DND-41 (cell line): ENCODE data around the gene GRM7.

Experiments used
- ATAC-seq: fragments of 200-7000 bp; cut with Tn5 transposase; 3 replicates; pipeline ENCODE4 v1.9.1; 2021; ENCODE audit warnings: low read depth; ENCODE audit not compliant: insufficient read depth
- DNase-seq: peaks from one replicate; pipeline ENCODE4 v3.0.0-alpha.2; 2020
- H2AFZ ChIP-seq: 2 replicates; pipeline ENCODE4 v1.6.0; 2012; ENCODE audit warnings: low read depth, low read length
- H3K27ac ChIP-seq: 2 replicates; pipeline ENCODE4 v1.5.1; 2012; ENCODE audit warnings: low read length, inconsistent platforms
- H3K27me3 ChIP-seq: fragments of 200-600 bp; sonication (generic); 2 replicates; pipeline ENCODE4 v1.6.0; 2012; ENCODE audit warnings: low read length, mild to moderate bottlenecking, inconsistent platforms; ENCODE audit not compliant: insufficient read depth, poor library complexity
- H3K36me3 ChIP-seq: 2 replicates; pipeline ENCODE4 v1.5.1; 2012; ENCODE audit warnings: low read length, inconsistent platforms; ENCODE audit not compliant: insufficient read depth
- H3K4me1 ChIP-seq: 2 replicates; pipeline ENCODE4 v1.5.1; 2012; ENCODE audit warnings: mild to moderate bottlenecking, low read length; ENCODE audit not compliant: insufficient read depth
- H3K4me2 ChIP-seq: 2 replicates; pipeline ENCODE4 v1.6.0; 2012; ENCODE audit warnings: mild to moderate bottlenecking, moderate library complexity, low read length, inconsistent platforms; ENCODE audit not compliant: insufficient read depth
- H3K4me3 ChIP-seq, 2 experiments: fragments of 200-600 bp in 1 of 2; shearing (Covaris generic) in 1 of 2; 2 replicates each; pipeline ENCODE4 v1.5.1; 2012 to 2016; ENCODE audit warnings: inconsistent platforms in 2 of 2, low read length in 2 of 2, mild to moderate bottlenecking in 2 of 2, low read depth in 1 of 2, moderate library complexity in 1 of 2
- H3K79me2 ChIP-seq: 2 replicates; pipeline ENCODE4 v1.6.0; 2012; ENCODE audit warnings: low read length, inconsistent platforms; ENCODE audit not compliant: insufficient read depth
- H3K9ac ChIP-seq: 2 replicates; pipeline ENCODE4 v1.6.0; 2012; ENCODE audit warnings: low read depth, mild to moderate bottlenecking, inconsistent platforms, low read length, moderate library complexity
- H3K9me3 ChIP-seq: 2 replicates; pipeline ENCODE4 v1.5.1; 2012; ENCODE audit warnings: low read length, moderate library complexity, mild to moderate bottlenecking, inconsistent platforms; ENCODE audit not compliant: insufficient read depth, severe bottlenecking
- H4K20me1 ChIP-seq: 2 replicates; pipeline ENCODE4 v1.6.0; 2012; ENCODE audit warnings: low read length; ENCODE audit not compliant: insufficient read depth
- CTCF ChIP-seq: IDR thresholded peaks from 2 replicates; pipeline ENCODE4 v1.5.1; 2012; ENCODE audit warnings: borderline replicate concordance, low read length, moderate library complexity, mild to moderate bottlenecking; ENCODE audit not compliant: poor library complexity, severe bottlenecking; ENCODE audit errors: extremely low read depth
- EZH2 ChIP-seq: IDR thresholded peaks from 3 replicates; pipeline ENCODE4 v1.6.1; 2012; ENCODE audit warnings: borderline replicate concordance, low read depth, mild to moderate bottlenecking, moderate library complexity, low read length, inconsistent platforms; ENCODE audit not compliant: severe bottlenecking

The GRM7 gene

GRCh38 chr3:7410782-7411181 is 549.9 kb downstream of the GRM7 start:
- no peak overlapping the region for H3K9ac ChIP-seq
- H3K36me3 ChIP-seq: no peaks in the 10 kb centered on the region
- no peaks in the 10 kb centered on the region for H4K20me1 ChIP-seq
- H3K27ac ChIP-seq: no peak overlapping the region
- no peak overlapping the region for H3K4me2 ChIP-seq
- ATAC-seq (no peak), DNase-seq (no peak)
- no peaks in the 10 kb centered on the region for H3K27me3 ChIP-seq
- no peaks in the 10 kb centered on the region for H3K9me3 ChIP-seq
- H3K79me2 ChIP-seq: no peaks in the 10 kb centered on the region
- no peak overlapping the region for H2AFZ ChIP-seq
- H3K4me1 ChIP-seq: no peaks in the 10 kb centered on the region
- TF ChIP-seq EZH2 (no peak), CTCF (no peak)
- no peak overlapping the region for H3K4me3 ChIP-seq

- ATAC-seq (no peak), DNase-seq (no peak)
- no peaks in the 10 kb centered on the region for H3K9me3 ChIP-seq
- H4K20me1 ChIP-seq: no peaks in the 10 kb centered on the region
- no peaks in the 10 kb centered on the region for H3K27me3 ChIP-seq
- TF ChIP-seq EZH2 (no peak), CTCF (peak; percentile 15)
- H3K36me3 ChIP-seq: no peaks in the 10 kb centered on the region
- no peak overlapping the region for H3K27ac ChIP-seq
- no peak overlapping the region for H3K4me3 ChIP-seq
- no peaks in the 10 kb centered on the region for H3K79me2 ChIP-seq
- H3K9ac ChIP-seq: no peak overlapping the region
- H3K4me1 ChIP-seq: no peaks in the 10 kb centered on the region
- no peak overlapping the region for H3K4me2 ChIP-seq
- no peak overlapping the region for H2AFZ ChIP-seq
Measured at GRCh38 chr3:7421065-7421464, 560.1 kb downstream of the GRM7 start.

DNA sequence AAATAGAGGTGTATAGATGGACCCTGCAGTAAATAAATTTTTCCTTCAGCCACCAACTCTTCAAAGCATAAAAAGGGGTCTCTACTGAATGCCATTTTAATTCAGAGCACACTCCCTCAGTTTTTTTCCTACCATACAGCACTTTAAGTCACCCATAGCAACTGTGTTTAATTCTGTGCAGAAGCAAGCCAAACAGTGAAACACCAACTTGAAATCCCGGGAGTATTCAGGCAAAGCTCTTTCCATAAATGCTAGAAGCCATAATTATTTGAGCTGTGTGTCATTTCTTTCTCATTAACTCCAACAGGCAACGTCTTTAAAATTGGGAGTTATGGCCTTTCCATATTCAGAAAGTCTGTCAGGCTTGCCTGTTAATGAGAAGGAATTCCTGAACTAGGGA is 562.1 kb downstream of the GRM7 start:
- Histone ChIP-seq H3K27me3 (no peaks in the 10 kb centered on the region), H2AFZ (no peak overlapping the region), H3K4me1 (no peaks in the 10 kb centered on the region), H3K79me2 (no peaks in the 10 kb centered on the region), H3K4me3 (no peak overlapping the region), H4K20me1 (no peaks in the 10 kb centered on the region), H3K4me2 (no peak overlapping the region), H3K9me3 (no peaks in the 10 kb centered on the region), H3K36me3 (no peaks in the 10 kb centered on the region), H3K27ac (no peak overlapping the region), H3K9ac (no peak overlapping the region)
- ATAC-seq (no peak), DNase-seq (no peak)
- no peak for TF ChIP-seq EZH2
- no peak for TF ChIP-seq CTCF

GRCh38 chr3:7423995-7424394 is 563.1 kb downstream of the GRM7 start:
- Histone ChIP-seq H3K4me1 (no peaks in the 10 kb centered on the region), H3K27me3 (no peaks in the 10 kb centered on the region)
- no peak for ATAC-seq

More at GRCh38 chr3:7423995-7424394, 563.1 kb downstream of the GRM7 start:
- H3K4me3 ChIP-seq: no peak overlapping the region
- H3K27ac ChIP-seq: no peak overlapping the region
- H2AFZ ChIP-seq: no peak overlapping the region
- no peak for DNase-seq
- H4K20me1 ChIP-seq: no peaks in the 10 kb centered on the region
- H3K36me3 ChIP-seq: no peaks in the 10 kb centered on the region
- H3K79me2 ChIP-seq: no peaks in the 10 kb centered on the region
- no peak overlapping the region for H3K4me2 ChIP-seq
- no peaks in the 10 kb centered on the region for H3K9me3 ChIP-seq
- H3K9ac ChIP-seq: no peak overlapping the region
- no peak for TF ChIP-seq CTCF
- TF ChIP-seq EZH2: no peak
